GM04504 (cell line): ENCODE results near the gene SPNS3.
A peak's percentile ranks its signal among the peaks of the same experiment; 100 is the strongest.

Experiments
- DNase-seq: peaks from one replicate; pipeline ENCODE4 v3.0.0-alpha.2; 2012; ENCODE audit warnings: low read depth

The SPNS3 gene, protein sequence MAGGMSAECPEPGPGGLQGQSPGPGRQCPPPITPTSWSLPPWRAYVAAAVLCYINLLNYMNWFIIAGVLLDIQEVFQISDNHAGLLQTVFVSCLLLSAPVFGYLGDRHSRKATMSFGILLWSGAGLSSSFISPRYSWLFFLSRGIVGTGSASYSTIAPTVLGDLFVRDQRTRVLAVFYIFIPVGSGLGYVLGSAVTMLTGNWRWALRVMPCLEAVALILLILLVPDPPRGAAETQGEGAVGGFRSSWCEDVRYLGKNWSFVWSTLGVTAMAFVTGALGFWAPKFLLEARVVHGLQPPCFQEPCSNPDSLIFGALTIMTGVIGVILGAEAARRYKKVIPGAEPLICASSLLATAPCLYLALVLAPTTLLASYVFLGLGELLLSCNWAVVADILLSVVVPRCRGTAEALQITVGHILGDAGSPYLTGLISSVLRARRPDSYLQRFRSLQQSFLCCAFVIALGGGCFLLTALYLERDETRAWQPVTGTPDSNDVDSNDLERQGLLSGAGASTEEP

DNA sequence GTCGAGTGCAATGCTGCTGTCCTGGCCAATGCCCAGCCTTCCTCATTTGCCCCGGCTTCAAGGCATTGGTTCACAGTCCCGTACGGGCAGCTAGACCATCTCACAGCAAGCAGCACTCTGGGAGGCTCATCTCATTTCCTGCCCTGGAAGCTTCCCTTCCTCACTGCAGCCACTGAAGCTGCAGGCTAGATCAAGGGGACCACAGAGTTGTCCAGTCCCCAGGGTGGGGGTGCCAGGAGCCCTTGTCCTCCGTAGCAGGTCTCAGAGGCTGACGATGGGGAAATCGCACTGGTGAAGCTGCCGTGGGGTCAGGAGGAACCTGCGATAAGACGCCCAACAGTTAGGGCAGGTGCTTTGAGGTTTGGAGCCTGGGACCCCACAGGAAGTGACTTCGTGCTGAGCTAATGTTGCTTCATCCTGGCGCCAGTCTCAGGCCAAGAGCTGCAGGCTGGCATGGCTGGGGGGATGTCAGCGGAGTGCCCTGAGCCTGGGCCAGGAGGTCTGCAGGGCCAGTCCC is at the start of gene SPNS3:
SPNS3 (plus strand) TSS at position 426 of the 517 bp plus-strand sequence; CDS start at position 454, 28 bp downstream.
- DNase-seq, result no peak

DNA sequence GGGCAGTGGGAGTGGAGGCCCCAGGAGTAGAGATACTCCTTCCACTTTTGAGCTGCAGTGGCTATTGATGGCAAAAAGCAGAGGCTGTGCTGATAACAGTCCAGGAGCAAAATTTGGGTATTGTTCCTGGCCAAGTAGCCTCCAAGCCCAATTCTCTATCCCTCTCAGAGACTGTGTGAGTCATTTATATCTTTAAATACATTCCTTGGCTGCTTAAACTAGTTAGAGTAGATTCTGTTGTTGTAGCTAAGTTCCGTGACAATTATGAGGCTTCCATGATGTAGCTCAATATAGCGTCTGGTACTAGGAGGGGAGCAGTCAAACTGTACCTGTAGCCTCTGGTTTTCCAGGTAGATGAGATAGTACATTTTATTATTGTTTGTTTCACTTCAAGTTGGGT is 47.3 kb upstream of the SPNS3 start:
- no peak for DNase-seq

DNA sequence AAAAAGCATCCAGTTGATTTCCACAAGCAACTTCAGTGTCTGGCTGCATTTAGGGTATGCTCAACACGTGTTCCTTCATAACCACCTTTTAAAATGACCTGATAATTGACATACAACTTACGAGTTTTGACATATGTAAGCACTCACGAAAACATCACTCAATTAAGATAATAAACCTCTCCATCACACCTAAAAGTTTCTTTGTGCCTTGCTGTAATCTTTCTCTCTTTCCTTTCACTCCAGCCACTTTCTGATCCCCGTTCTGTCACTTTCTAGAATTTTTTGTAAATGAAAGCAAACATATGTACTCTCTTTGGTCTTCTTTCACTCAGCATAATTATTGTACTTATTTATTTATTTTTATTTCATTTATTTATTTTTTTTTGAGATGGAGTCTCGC is 46.6 kb upstream of the SPNS3 start:
- no peak for DNase-seq

DNA sequence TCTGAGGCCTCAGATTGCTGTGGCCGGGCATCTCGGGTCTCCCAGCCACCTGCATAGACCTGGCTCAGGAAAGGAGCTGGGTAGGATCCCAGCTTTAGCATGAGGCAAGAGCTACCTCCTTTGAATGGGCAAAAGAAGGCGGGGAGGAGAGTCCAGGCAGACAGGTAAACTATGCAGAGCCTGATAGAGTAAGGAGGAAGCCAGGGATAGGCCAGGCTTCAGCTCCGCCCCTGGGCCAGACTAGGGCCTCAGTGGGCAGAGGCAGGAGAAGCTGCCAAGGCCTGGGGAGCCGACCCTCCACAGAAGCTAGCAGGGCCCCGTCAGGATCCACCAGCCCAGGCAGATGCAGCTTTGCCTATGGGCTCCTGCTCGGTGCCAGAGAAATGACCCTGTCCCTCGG is 44.7 kb upstream of the SPNS3 start:
- DNase-seq, result no peak

DNA sequence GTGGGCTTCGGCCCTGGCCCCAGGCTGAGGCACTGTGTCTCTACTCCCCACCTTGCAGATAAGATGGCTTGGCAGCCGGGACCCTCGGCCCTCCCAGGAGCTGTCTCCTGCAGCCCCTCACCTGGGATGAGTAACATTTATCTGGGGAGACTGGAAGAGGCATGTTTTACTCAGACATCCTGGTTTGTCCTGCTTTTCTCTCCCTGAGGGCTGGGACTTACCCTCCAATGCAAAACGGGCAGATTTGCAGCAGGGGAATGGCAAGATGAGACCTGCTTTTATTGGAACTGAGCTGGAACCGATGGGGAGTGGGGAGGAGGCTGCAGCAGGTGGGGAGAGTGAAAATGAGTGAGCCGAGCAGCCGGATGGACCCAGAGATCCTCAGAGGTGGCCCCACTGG is 39.9 kb upstream of the SPNS3 start:
- no peak for DNase-seq

DNA sequence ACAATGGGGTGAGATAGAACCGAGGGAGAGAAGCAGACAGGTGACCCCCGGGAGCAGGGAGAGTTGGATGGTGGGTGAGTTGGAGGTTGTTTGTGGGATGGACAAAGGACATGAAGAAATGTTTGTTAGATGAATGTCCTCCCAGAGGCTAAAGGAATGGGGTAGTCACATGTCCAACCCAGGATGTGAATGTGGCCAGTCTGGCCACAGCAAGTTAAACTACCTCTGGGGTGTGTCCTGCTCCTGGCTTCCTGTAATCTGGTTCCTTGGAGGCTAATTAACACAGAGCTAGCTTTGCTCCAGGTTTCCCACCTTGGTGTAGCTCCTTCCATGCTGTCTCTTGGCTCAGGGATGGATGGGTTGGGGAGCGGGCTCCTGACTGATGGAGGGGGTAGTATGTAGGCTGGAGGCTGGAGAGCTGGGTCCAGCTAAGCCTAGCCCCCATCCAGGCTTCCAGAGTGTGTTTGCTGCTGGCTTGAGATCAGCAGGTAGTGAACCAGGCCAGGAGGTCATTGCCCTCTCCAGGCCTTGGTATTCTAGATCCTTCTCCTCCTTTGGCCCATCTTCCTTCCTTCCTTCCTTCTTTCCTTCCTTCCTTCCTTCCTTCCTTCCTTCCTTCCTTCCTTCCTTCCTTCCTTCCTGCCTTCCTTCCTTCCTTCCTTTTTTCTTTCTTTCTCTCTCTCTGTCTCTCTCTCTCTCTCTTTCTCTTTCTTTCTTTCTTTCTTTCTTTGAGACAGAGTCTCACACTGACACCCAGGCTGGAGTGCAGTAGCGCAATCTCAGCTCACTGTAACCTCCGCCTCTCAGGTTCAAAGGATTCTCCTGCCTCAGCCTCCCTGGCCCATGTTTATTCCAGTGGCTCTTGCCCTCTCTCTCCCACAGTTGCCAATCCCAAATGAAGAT is 39.3 kb upstream of the SPNS3 start:
- no peak for DNase-seq

DNA sequence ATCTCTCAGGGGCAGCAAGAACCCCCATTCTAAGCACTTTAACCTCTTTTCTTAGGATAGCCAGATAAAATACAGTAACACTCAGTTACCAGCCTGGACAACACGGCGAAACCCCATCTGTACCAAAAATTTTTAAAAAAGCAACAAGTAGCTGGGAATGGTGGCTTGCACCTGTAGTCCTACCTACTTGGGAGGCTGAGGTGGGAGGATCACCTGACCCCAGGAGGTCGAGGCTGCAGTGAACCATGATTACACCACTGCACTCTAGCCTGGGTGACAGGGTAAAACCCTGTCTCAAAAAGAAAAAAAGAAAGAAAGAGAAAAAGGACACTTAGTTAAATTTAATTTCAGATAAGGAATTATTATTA is 38.6 kb upstream of the SPNS3 start:
- DNase-seq, result no peak

DNA sequence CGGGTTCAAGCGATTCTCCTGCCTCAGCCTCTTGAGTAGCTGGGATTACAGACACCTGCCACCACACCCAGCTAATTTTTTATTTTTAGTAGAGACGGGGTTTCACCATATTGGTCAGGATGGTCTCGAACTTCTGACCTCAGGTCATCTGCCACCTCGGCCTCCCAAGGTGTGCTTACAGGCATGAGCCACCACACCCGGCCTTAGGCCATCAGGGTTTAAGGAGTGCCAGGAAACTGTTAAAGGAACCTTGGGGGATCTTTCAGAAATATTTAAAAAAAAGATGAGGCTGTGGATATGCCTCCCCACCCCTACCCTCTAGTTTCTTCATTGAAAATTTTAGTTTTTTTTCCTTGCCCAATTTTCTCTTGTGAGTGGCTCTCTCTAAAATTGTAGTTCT is 35.9 kb upstream of the SPNS3 start:
- no peak for DNase-seq

DNA sequence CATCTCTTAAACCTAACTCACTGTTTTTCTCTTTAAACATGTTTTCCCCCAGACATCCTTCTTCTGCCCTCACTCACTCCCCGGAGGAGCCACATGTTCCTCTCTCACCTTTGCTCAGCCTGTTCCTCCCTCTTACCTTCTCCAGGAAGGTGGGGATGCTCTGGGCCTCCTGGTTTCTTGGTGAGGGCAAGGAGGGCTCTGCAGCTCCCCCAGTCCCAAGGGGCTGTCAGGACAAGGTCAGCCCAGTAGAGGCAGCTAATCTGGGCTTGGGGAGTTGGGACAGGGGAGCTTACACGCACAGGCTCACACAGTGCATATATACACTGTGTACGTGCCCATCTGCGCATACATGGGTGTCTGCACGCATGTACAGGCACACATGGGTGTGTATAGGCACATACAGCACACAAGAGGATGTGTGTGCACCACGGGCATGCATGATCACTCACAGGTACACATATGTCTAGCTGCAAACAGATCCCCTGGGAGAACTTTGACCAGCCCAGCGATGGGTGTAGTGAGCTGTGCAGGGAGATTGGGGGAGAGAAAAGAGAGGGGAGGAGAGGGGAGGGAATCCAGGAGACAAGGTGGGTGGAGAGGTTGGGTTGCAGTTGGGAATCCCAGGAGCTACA is 28.6 kb upstream of the SPNS3 start:
- DNase-seq, result no peak

DNA sequence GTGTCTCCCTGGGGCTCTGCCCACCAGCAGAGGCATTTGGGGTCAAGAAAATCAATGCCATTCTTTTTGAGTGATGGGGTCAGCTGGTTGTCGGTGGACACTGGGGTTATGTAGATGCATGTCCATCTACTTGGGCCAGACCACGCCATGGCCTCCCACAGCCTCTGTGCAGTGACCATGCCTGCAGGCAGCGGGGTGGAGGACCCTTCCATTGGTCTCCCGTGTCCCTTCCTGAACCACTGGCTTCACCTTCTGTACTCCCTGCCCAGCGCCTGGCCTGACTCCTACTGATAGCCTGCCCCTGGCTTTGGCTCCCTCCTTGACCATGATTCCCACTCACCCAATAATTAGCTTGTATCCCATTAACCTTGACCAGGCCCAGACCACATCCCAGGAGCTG is 28.0 kb upstream of the SPNS3 start:
- no peak for DNase-seq

DNA sequence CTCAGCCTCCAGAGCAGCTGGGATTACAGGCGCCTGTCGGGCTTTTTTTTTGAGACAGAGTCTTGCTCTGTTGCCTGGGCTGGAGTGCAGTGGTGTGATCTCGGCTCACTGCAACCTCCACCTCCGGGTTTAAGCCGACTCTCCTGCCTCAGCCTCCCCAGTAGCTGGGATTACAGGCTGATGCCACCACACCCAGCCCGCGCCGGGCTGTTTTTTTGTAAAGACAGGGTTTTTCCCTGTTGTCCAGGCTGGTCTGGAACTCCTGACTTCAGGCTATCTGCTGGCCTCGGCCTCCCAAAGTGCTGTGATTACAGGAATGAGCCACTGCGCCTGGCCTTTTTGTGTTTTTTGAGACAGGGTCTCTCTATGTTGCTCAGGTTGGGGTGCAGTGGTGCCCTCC is 27.4 kb upstream of the SPNS3 start:
- DNase-seq, result no peak

DNA sequence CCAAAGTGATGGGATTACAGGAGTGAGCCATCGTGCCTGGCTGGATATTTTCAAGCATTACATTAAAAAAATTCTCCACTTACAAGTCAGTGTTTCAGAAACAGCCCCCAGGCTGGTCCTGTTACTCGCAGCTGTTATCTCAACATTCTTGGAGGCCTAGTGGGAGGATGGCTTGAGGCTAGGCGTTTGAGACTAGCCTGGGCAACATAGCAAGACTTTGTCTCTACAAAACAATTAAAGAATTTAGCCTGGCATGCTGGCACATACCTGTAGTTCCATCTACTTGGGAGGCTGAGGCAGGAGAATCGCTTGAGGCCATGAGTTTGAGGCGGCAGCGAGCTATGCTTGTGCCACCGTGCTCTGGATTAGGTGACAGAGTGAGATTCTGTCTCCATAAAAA is 26.5 kb upstream of the SPNS3 start:
- DNase-seq, result no peak

DNA sequence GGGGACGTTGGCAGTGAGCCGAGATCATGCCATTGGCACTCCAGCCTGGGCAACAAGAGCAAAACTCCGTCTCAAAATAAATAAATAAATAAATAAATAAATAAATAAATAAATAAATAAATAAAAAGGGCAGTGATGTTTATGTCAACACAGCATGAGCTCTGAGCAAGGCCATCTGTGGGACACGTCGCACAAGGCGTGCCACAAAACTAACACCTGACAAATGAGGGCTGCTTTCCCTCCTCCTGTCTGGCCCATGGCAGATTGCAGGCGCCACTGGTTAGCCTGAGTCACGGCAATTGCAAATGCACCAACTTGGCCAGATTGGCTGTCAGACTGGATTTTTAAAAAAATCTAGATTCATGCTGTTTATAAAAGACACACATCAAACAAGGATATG is 25.9 kb upstream of the SPNS3 start:
- no peak for DNase-seq

DNA sequence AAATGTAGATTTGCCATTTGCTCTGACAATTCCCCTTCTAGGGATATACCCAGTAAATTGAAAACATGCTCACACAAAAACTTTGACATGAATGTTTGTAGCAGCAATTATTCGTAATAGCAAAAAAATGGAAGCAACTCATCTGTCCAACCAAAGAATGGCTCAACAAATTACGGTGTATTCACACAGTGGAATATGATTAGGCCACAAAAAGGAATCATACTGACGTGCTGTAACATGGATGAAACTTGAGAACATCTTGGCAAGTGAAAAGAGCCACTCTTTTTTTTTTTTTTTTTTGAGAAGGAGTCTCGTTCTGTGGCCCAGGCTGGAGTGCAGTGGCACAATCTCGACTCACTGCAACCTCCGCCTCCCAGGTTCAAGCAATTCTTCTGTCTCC is 24.1 kb upstream of the SPNS3 start:
- DNase-seq, result no peak

DNA sequence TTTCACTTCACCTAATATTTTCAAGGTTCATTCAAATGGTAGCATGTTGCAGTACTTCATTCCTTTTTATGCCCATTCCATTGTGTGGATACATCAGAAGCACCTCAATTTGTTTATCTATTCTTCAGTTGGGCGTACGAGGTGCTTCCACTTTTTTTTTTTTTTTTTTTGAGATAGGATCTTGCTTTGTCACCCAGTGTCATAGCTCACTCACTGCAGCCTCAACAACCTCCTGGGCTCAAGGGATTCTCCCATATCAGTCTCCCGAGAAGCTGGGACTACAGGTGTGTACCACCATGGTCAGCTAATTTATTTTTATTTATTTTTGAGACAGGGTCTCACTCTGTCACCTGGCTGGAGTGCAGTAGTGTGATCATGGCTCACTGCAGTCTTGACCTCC is 22.5 kb upstream of the SPNS3 start:
- DNase-seq, result no peak

DNA sequence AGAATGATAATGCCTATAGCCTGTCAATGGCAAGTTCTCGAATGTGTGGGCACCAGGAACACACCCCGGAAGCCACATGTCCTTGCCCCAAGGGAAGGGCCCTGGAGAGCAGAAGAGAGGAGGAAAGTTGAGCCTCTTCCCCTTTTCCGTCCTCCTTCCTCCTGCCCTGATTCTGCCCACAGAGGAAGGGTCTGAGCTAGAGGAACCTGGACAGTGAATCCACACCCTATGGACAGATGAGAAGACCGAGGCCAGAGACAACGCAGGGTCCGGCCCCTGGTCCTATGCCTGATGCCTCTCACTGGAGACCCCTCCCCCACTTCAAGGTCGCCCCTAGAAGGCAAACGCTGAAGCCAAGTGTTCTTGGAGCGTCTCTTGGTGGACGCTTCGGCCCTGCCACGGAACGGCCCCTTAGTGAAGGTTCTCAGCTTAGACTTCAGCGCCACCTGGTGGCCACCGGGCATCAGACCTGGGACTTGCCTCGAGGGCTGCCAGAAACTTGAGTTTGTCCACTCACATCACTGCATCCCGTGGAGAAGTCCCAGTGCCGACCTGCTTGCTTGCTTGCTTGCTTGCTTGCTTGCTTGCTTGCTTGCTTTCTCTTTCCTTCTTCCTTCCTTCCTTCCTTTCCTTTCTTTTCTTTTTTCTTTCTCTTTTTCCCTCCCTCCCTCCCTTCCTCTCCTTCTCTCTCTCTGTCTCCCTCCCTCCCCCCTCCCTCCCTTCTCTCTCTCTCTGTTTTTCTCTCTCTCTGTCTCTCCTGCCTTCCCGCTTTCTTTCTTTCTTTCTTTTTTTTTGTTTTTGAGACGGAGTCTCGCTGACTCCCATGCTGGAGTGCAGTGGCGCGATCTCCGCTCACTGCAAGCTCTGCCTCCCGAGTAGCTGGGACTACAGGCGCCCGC is 20.6 kb upstream of the SPNS3 start:
- DNase-seq, result peak; percentile 73

DNA sequence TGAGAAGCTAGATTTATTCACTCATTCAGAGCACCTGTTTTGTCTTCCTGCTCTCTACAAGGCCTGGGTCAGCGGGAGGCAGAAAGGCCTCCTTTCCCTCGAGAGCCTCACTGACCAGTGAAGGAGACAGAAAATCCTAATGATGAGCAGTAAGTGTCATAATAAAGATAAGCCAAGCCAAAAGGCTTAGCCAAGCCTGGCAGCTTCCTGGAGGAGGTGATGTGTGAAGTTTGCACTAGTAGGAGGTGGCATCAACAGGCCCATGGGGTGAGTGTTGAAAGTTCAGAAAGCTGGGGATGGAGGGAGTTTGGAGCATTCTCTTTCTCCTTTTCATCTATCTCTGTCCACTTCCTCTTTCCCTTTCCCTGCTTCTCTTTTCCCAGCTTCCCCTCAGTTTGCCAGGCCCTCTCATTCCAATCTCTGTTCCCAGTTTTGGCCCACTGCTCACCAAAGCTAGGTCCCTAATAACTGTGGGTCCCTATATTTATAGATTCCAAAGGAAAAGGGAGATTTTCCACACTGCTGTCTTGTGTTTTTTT is 16.5 kb upstream of the SPNS3 start:
- no peak for DNase-seq

DNA sequence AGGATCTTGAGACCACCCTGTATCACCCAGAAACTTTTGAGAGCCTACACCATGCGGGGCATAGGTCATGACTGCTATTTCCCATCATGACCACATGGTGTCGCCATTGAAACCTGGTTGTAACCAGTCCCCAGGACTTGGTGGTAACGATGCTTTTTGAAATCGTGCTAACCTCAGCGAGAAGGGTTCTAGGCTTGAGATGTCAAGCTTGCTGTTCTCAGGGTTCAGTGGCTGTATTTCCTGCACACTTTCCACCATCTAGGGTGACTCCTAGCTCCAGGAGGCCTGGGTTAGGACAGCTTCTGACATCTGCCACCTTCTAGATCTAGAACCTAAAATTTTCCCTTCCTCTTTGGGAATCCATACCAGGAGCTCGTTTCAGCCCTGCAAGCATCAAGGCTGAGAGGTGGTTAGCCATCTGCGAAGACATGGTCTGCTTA is 13.0 kb upstream of the SPNS3 start:
- peak; percentile 32 for DNase-seq

DNA sequence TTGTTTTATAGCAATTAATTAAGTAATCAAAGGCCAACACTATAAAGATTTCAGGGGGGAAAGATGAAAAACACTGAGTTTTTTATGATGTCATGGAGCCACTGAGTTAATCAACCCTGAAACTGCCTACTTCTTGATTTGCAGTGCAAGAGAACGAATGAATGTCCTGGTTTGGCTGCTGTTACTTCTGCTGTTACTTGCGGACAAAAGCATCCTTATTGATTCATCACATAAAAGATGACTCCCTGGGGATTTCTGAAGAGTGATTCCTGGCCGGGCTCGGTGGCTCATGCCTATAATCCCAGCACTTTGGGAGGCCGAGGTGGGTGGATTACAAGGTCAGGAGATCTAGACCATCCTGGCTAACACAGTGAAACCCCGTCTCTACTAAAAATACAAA is 10.9 kb upstream of the SPNS3 start:
- no peak for DNase-seq

DNA sequence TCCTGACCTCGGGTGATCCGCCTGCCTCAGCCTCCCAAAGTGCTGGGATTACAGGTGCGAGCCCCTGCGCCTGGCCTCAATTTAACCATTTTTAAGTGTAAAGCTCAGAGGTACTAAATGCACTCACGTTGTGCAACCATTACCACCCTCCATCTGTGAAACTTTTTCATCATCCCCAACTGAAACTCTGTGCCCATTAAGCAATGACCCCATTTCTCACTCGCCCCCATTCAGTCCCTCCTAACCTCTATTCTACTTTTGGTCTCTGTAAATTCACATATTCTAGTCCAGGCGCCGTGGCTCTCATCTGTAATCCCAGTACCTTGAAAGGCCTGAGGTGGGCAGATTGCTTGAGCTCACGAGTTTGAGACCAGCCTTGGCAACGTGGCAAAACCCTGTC is 8.3 kb upstream of the SPNS3 start:
- no peak for DNase-seq
